Endodermal cell (in vitro differentiated cells): ENCODE results near the gene ADAMTS6. TPM values are rescaled to one million over a fixed set of nuclear protein-coding genes. Genes with fewer than 3 reads are reported as not detected.

Source experiments
- DNase-seq: peaks from one replicate; pipeline ENCODE4 v3.0.0-alpha.2; 2017
- H3K27ac ChIP-seq: 2 replicates; pipeline ENCODE4 v1.5.1; 2013; ENCODE audit warnings: mild to moderate bottlenecking, low read depth, low read length, moderate library complexity
- H3K27me3 ChIP-seq: 2 replicates; pipeline ENCODE4 v1.6.1; 2013; ENCODE audit warnings: mild to moderate bottlenecking, low read length, moderate library complexity; ENCODE audit not compliant: insufficient read depth, control insufficient read depth, poor library complexity, severe bottlenecking
- H3K36me3 ChIP-seq: 2 replicates; pipeline ENCODE4 v1.7.0; 2013; ENCODE audit warnings: mild to moderate bottlenecking, low read length, moderate library complexity; ENCODE audit not compliant: control insufficient read depth, insufficient read depth
- H3K4me1 ChIP-seq: one replicate; pipeline ENCODE4 v1.7.0; 2013; ENCODE audit warnings: low read length; ENCODE audit not compliant: control insufficient read depth, insufficient read depth
- H3K4me3 ChIP-seq: 2 replicates; pipeline ENCODE4 v1.5.1; 2013; ENCODE audit warnings: mild to moderate bottlenecking, low read length, moderate library complexity
- H3K9ac ChIP-seq: 2 replicates; pipeline ENCODE4 v1.6.1; 2013; ENCODE audit warnings: mild to moderate bottlenecking, low read length, moderate library complexity; ENCODE audit not compliant: poor library complexity, severe bottlenecking; ENCODE audit errors: extremely low read depth
- H3K9me3 ChIP-seq: 2 replicates; pipeline ENCODE4 v1.6.1; 2013; ENCODE audit warnings: mild to moderate bottlenecking, low read length, moderate library complexity; ENCODE audit not compliant: control insufficient read depth
- H3K27ac Mint-ChIP-seq: 2 replicates; pipeline ENCODE4 v1.8.0; 2020; ENCODE audit warnings: mixed read lengths
- H3K27me3 Mint-ChIP-seq: 2 replicates; pipeline ENCODE4 v1.8.0; 2021; ENCODE audit warnings: mild to moderate bottlenecking, mixed read lengths; ENCODE audit not compliant: insufficient read depth
- H3K36me3 Mint-ChIP-seq: 2 replicates; pipeline ENCODE4 v1.8.0; 2020; ENCODE audit warnings: low read depth, mixed read lengths
- H3K4me1 Mint-ChIP-seq: 2 replicates; pipeline ENCODE4 v1.8.0; 2020; ENCODE audit warnings: mixed read lengths
- H3K4me3 Mint-ChIP-seq: 2 replicates; pipeline ENCODE4 v1.8.0; 2020; ENCODE audit warnings: mild to moderate bottlenecking, moderate library complexity, mixed read lengths
- H3K9me3 Mint-ChIP-seq: 2 replicates; pipeline ENCODE4 v1.8.0; 2020; ENCODE audit warnings: mild to moderate bottlenecking, mixed read lengths
- CTCF ChIP-seq: fragments of 200-600 bp; sonication (generic); conservative IDR thresholded peaks from 2 replicates; pipeline ENCODE4 v1.5.0; 2021; ENCODE audit warnings: antibody characterized with exemption, mild to moderate bottlenecking
- WGBS, 2 experiments: methylation state at CpG; one replicate each; pipeline versions ENCODE4 v1.1.5 to v1.1.7; 2013; ENCODE audit warnings: missing lambda C conversion rate in 2 of 2, mixed read lengths in 1 of 2; ENCODE audit not compliant: insufficient coverage in 1 of 2, insufficient read length in 1 of 2; 5-methylcytosine and 5-hydroxymethylcytosine counted together
- total RNA-seq, 2 donors: library from RNA; stranded (reverse); fragmentation: NEBNext Ultra II Directional in 1 of 2; extraction: Animal tissue kit (Norgen Biotek cat#: 25700) in 1 of 2; gene quantifications; 2 replicates in 1 of 2; 3 replicates in 1 of 2; pipeline ENCODE4 v1.2.1, GENCODE V29; 2021

The ADAMTS6 gene
- total RNA-seq, 2 donors from 2014 or later, result 2.8 to 4.3 TPM

DNA sequence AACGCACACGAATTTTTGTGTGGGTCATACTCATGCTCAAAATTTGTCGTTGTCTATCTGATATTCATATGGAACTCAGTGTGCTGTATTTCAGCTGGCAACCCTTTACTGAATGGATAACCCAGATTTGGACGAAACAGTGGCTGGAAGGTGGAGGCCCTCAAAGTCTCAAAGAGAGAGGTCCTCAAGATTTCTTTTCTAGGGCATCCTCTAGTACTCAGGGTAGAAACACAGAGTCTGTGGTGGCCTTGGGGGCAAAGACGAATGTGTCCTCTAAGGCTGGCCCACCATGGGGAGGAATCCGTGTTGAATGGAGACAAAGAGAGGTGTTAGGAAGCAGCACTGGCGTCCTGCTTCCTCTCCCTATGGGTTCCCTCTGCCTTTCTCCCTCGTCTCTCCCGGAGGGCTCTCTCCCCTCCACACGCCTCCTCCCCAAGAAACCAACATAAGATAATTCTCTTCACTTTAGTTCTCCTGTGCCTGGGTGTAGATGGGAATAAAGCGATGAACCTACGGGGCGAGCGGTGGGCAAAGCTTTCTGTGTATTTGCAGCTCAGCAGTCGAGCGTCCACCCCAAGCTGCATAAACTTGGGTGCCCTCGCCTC, 379.2 kb downstream of the ADAMTS6 start:
- TF ChIP-seq CTCF, result no peak
- H3K4me1 Mint-ChIP-seq, result peaks cover 52% of the 10 kb centered on the region
- no peak overlapping the region for H3K9ac ChIP-seq
- peaks cover 3% of the 10 kb centered on the region for H3K27me3 Mint-ChIP-seq
- peaks cover 17% of the 10 kb centered on the region for H3K4me1 ChIP-seq
- DNase-seq, result peak; percentile 68
- 76 to 94% methylated on average over 11 to 17 of the region's 17 CpGs for WGBS, 2 experiments
- peak overlapping the region; percentile 96 for H3K27ac Mint-ChIP-seq
- H3K36me3 Mint-ChIP-seq, result no peaks in the 10 kb centered on the region
- H3K36me3 ChIP-seq, result no peaks in the 10 kb centered on the region
- no peaks in the 10 kb centered on the region for H3K9me3 Mint-ChIP-seq
- H3K27me3 ChIP-seq, result no peaks in the 10 kb centered on the region
- peak overlapping the region; percentile 55 for H3K4me3 Mint-ChIP-seq
- peak overlapping the region; percentile 3 for H3K4me3 ChIP-seq
- H3K9me3 ChIP-seq, result no peaks in the 10 kb centered on the region
- H3K27ac ChIP-seq, result no peak overlapping the region

DNA sequence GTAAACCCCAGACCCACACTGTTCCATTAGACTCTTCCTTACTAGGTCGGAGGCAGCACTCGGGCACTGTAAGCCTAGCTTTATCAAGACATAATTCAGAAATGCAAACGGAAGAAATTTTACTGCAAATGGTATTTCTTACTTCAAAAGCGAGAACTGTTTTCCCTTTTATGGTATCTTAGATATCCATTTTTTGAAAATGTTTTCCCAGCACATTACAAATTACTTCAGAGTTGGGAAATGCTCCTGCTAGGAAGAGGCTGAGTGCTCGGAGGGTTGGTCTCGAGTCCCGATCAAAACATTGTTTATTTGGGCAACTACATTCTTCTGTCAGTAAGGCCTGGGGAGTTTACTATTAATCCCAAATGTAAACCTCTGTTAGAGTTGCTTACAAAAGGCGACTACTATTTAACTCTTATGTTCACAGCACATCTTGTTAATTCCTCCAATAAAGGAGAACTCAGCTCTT, 380.1 kb downstream of the ADAMTS6 start:
- no peaks in the 10 kb centered on the region for H3K36me3 Mint-ChIP-seq
- Histone ChIP-seq H3K9ac (no peak overlapping the region), H3K4me3 (peak overlapping the region; percentile 3), H3K27me3 (no peaks in the 10 kb centered on the region), H3K36me3 (no peaks in the 10 kb centered on the region), H3K4me1 (peaks cover 17% of the 10 kb centered on the region), H3K9me3 (no peaks in the 10 kb centered on the region), H3K27ac (no peak overlapping the region)
- H3K4me3 Mint-ChIP-seq, result peak overlapping the region; percentile 13
- H3K9me3 Mint-ChIP-seq, result no peaks in the 10 kb centered on the region
- 88 to 89% methylated on average over 6 to 8 of the region's 8 CpGs for WGBS, 2 experiments
- DNase-seq, result no peak
- H3K4me1 Mint-ChIP-seq, result peaks cover 55% of the 10 kb centered on the region
- no peak for TF ChIP-seq CTCF
- peak overlapping the region; percentile 96 for H3K27ac Mint-ChIP-seq
- H3K27me3 Mint-ChIP-seq, result peaks cover 3% of the 10 kb centered on the region

DNA sequence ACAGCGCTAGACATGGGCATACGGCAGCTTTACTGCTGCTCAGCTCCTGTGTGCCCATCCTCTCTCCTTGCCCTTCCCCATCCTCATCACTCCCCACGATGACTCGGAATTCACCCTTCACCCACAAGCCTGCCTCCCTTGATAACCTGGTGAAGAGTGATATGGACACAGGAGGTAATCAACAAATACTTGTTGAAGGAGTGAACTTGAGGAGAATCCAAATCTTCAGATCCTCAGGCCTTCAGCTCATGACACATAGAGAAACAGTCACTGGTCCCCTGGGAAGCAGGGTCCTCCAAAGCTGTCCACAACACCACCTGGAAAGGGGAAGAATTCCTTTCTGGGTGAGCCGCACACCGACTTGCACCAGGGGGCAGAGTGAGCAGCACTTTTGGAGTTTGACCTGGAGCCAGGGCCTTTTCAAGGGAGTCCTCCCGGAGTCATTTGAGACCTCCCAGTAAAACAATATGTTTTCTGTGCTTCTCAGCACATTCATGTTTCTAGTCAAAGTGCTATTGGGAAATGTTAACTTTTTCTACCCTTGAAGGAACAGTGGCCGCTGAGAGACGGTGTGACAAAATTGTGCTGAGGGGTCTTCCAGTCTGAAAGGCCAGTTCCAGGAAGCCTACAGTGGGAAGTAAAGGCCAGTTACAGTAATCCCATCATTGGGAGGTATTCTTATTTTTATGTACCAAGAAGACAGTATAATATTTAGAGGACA, 380.6 kb downstream of the ADAMTS6 start:
- no peaks in the 10 kb centered on the region for H3K36me3 ChIP-seq
- H3K9me3 ChIP-seq, result no peaks in the 10 kb centered on the region
- H3K27ac Mint-ChIP-seq, result peak overlapping the region; percentile 59
- peak; percentile 93 for TF ChIP-seq CTCF
- H3K4me1 ChIP-seq, result peaks cover 17% of the 10 kb centered on the region
- peaks cover 51% of the 10 kb centered on the region for H3K4me1 Mint-ChIP-seq
- H3K36me3 Mint-ChIP-seq, result no peaks in the 10 kb centered on the region
- H3K9ac ChIP-seq, result no peak overlapping the region
- DNase-seq, result peak; percentile 92
- WGBS, 2 experiments, result 47 to 67% methylated on average over 4 to 9 of the region's 9 CpGs
- H3K27me3 Mint-ChIP-seq, result peaks cover 3% of the 10 kb centered on the region
- peak overlapping the region; percentile 3 for H3K4me3 ChIP-seq
- peak overlapping the region; percentile 13 for H3K4me3 Mint-ChIP-seq
- H3K9me3 Mint-ChIP-seq, result no peaks in the 10 kb centered on the region
- H3K27ac ChIP-seq, result no peak overlapping the region
- no peaks in the 10 kb centered on the region for H3K27me3 ChIP-seq

Other genes starting within 250 kb of the ADAMTS6 start
- gene CENPK, start 81.2 kb upstream of the ADAMTS6 start, total RNA-seq, result 10 to 100 TPM; 49.9 to 66.7 TPM
- gene PPWD1, start 81.4 kb upstream of the ADAMTS6 start, total RNA-seq, result 10 to 100 TPM; 47.0 to 48.6 TPM
- gene TRIM23, start 142.4 kb upstream of the ADAMTS6 start, total RNA-seq, result 10 to 100 TPM; 13.5 to 17.5 TPM
- gene SHLD3, start 143.1 kb upstream of the ADAMTS6 start, total RNA-seq, result 1 to 10 TPM; 2.9 to 3.6 TPM
- gene TRAPPC13, start 143.1 kb upstream of the ADAMTS6 start, total RNA-seq, result 10 to 100 TPM; 19.0 to 26.0 TPM
- gene SGTB, start 240.2 kb upstream of the ADAMTS6 start, total RNA-seq, result 10 to 100 TPM; 14.6 to 17.9 TPM
- 100 to 1,000 TPM; 110 to 136 TPM for gene NLN, start 240.3 kb upstream of the ADAMTS6 start, total RNA-seq